Esophagus squamous epithelium (tissue), 4 donors: Measurements from ENCODE around the gene TMEM150C.
A peak's percentile ranks its signal among the peaks of the same experiment; 100 is the strongest.

Source experiments
- POLR2A ChIP-seq, 4 donors: fragments of 450-650 bp; IDR thresholded peaks; one replicate each; pipeline ENCODE4 v1.6.1; 2017; ENCODE audit warnings: antibody characterized with exemption in 4 of 4, mild to moderate bottlenecking in 4 of 4, moderate library complexity in 3 of 4
- TF ChIP-seq, protein P1 (sequence below), 6 experiments: fragments of 450-650 bp in 4 of 6; fragments of 200-600 bp in 2 of 6; sonication (generic) in 2 of 6; IDR thresholded peaks; one replicate each; pipeline ENCODE4 v1.5.1; 2016 to 2019; ENCODE audit warnings: antibody characterized with exemption in 6 of 6, mild to moderate bottlenecking in 4 of 6, moderate library complexity in 4 of 6

DNA sequence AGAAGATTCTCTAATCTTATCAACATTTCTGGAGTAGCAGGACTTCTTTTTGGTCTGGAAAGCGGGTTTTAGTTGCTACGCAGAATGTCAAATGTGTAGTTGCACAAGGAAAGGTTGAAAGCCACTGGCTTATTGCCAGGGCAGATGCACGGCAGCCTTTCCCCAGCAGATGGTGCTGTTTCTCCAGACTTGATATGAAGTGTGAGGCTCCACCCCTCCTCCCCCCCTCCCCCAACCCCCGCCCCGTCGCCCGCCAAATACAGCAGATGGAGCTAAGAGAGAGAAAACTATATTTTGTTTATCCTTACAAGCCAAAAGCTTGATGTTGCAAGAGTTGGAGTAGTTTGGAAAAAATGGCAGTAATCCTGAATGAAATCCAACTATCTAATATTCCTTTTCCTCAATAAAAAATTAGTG, 99.4 kb downstream of the TMEM150C start:
- TF ChIP-seq, protein P1, sequence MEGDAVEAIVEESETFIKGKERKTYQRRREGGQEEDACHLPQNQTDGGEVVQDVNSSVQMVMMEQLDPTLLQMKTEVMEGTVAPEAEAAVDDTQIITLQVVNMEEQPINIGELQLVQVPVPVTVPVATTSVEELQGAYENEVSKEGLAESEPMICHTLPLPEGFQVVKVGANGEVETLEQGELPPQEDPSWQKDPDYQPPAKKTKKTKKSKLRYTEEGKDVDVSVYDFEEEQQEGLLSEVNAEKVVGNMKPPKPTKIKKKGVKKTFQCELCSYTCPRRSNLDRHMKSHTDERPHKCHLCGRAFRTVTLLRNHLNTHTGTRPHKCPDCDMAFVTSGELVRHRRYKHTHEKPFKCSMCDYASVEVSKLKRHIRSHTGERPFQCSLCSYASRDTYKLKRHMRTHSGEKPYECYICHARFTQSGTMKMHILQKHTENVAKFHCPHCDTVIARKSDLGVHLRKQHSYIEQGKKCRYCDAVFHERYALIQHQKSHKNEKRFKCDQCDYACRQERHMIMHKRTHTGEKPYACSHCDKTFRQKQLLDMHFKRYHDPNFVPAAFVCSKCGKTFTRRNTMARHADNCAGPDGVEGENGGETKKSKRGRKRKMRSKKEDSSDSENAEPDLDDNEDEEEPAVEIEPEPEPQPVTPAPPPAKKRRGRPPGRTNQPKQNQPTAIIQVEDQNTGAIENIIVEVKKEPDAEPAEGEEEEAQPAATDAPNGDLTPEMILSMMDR (IDR thresholded peaks at IDR 0.05), result peak; percentile 65 to 88 (median 74)
- TF ChIP-seq POLR2A (IDR thresholded peaks at IDR 0.05), result no peak
